Stimulated activated CD8-positive, alpha-beta memory T cell treated with anti-CD3 and anti-CD28 coated beads, Interleukin-15, amount 100 ng/mL, for 1 hour (primary cell): ENCODE results near the gene RSPO3.
"Not testable (repeated sequence)": the region's sequence is repeated elsewhere in the genome, so short reads cannot be mapped to it uniquely, and the experiment has no call there.

Source experiments
- DNase-seq: peaks from one replicate; pipeline ENCODE4 v3.0.0-alpha.2; 2020; ENCODE audit warnings: low read depth

The RSPO3 gene

GRCh38 chr6:127118298-127119101 lies at the start of gene RSPO3:
Gene RSPO3 (plus strand): TSS chr6:127118671. CDS start chr6:127119193, 522 bp downstream.
- no peak for DNase-seq

- no peak for DNase-seq
Measured at GRCh38 chr6:127069659-127070279, 48.7 kb upstream of the RSPO3 start.

GRCh38 chr6:127073222-127073621 lies 45.2 kb upstream of the RSPO3 start:
- DNase-seq: no peak

- no peak for DNase-seq
Measured at GRCh38 chr6:127076466-127076865, 42.0 kb upstream of the RSPO3 start.

- DNase-seq: no peak
Measured at GRCh38 chr6:127077886-127078285, 40.6 kb upstream of the RSPO3 start.

- no peak for DNase-seq
Measured at GRCh38 chr6:127078669-127079068, 39.8 kb upstream of the RSPO3 start.

- DNase-seq: no peak
Measured at GRCh38 chr6:127079681-127080080, 38.8 kb upstream of the RSPO3 start.

- DNase-seq: no peak
Measured at GRCh38 chr6:127080081-127080480, 38.4 kb upstream of the RSPO3 start.

GRCh38 chr6:127083231-127083962 lies 35.1 kb upstream of the RSPO3 start:
- no peak for DNase-seq

- DNase-seq: no peak
Measured at GRCh38 chr6:127083963-127084310, 34.5 kb upstream of the RSPO3 start.

GRCh38 chr6:127085181-127085580 lies 33.3 kb upstream of the RSPO3 start:
- DNase-seq: no peak

- no peak for DNase-seq
Measured at GRCh38 chr6:127090051-127090450, 28.4 kb upstream of the RSPO3 start.

GRCh38 chr6:127092466-127092865 lies 26.0 kb upstream of the RSPO3 start:
- no peak for DNase-seq

GRCh38 chr6:127094791-127095190 lies 23.7 kb upstream of the RSPO3 start:
- DNase-seq: no peak

- DNase-seq: no peak
Measured at GRCh38 chr6:127096167-127096566, 22.3 kb upstream of the RSPO3 start.

- not testable (repeated sequence) for DNase-seq
Measured at GRCh38 chr6:127097442-127097841, 21.0 kb upstream of the RSPO3 start.

GRCh38 chr6:127100510-127101140 lies 17.8 kb upstream of the RSPO3 start:
- no peak for DNase-seq

- DNase-seq: no peak
Measured at GRCh38 chr6:127102299-127102698, 16.2 kb upstream of the RSPO3 start.

GRCh38 chr6:127102859-127103258 lies 15.6 kb upstream of the RSPO3 start:
- DNase-seq: no peak

- DNase-seq: no peak
Measured at GRCh38 chr6:127103482-127103881, 15.0 kb upstream of the RSPO3 start.

GRCh38 chr6:127107916-127108315 lies 10.6 kb upstream of the RSPO3 start:
- DNase-seq: no peak

- DNase-seq: no peak
Measured at GRCh38 chr6:127110712-127111111, 7.8 kb upstream of the RSPO3 start.

GRCh38 chr6:127111526-127111925 lies 6.9 kb upstream of the RSPO3 start:
- no peak for DNase-seq
